ENCODE measurements around the gene CAGE1. TPM values are rescaled to one million over a fixed set of nuclear protein-coding genes. Genes with fewer than 3 reads are reported as not detected.

The CAGE1 gene
- total and polyA plus RNA-seq, 2 donors (not counting 3 experiments of a cell fraction or from before 2014, with no cell fraction given) = not detected

DNA sequence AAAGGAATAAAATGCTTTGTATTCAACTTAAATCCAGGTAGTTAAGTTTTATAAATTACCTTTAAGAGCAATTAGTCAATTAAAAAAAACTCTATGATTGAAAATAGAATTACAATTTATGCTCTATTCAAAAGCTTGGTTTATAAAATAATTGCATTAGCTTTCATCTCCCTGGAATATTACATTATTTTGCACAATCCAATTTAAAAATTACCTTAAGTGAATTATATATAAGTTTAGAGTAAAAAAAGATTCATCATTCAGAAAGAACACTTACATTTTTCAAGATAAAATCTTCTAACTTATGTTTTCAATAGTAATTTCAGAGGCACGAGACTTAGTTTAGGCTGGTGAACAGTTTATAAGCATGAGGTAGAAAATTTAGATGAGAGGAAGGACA lies 91.4 kb downstream of the CAGE1 start:
- POLR2A ChIA-PET = no interaction called here
- intact Hi-C loops (cut with micrococcal nuclease) (no loop called here), dilution Hi-C loops (cut with MboI; ENCODE audit: extremely low pct_ligation_motif_present, low sequenced_read_pairs) (no loop called here)
- Histone ChIP-seq H3K9ac (replicated peaks; ENCODE audit: extremely low read depth, insufficient read depth, low read length) (no peak overlapping the region), H3K9me3 (replicated peaks; ENCODE audit: control insufficient read depth, insufficient read depth, low read length) (no peaks in the 10 kb centered on the region), H3K4me2 (ENCODE audit: insufficient read depth, low read length) (no peak overlapping the region), H3K27me3 (ENCODE audit: control insufficient read depth in 2 of 2, insufficient read depth in 2 of 2, low read length in 2 of 2) (no peaks in the 10 kb centered on the region), H3K4me1 (ENCODE audit: control insufficient read depth, extremely low read depth, insufficient read depth, low read length) (no peaks in the 10 kb centered on the region), H3K27ac (ENCODE audit: insufficient read depth, low read depth, low read length) (no peak overlapping the region), H3K4me3 (replicated peaks in 1 of 3; ENCODE audit: insufficient read depth in 1 of 3, low read depth in 1 of 3, low read length in 3 of 3) (no peak overlapping the region), H3K79me2 (ENCODE audit: control insufficient read depth, insufficient read depth, low read length) (peaks cover 17% of the 10 kb centered on the region), H3K36me3 (ENCODE audit: control insufficient read depth in 2 of 2, extremely low read depth in 1 of 2, insufficient read depth in 2 of 2, low read length in 2 of 2) (peaks cover 10 to 30% of the 10 kb centered on the region in 2 experiments), H2AFZ (ENCODE audit: low read depth, low read length) (no peak overlapping the region), H4K20me1 (replicated peaks; ENCODE audit: control insufficient read depth, extremely low read depth, insufficient read depth, low read length) (no peaks in the 10 kb centered on the region), H3K9me1 (replicated peaks; ENCODE audit: control insufficient read depth, extremely low read depth, insufficient read depth, low read length) (no peaks in the 10 kb centered on the region)
- TF ChIP-seq GATA2 (IDR thresholded peaks at IDR 0.05; ENCODE audit: insufficient read depth, insufficient read length, low read depth, low read length) (no peak), POLR2AphosphoS5 (IDR thresholded peaks at IDR 0.05; ENCODE audit: insufficient read depth, low read depth, low read length) (no peak), MAX (IDR thresholded peaks at IDR 0.05; ENCODE audit: insufficient read depth, insufficient read length) (no peak), FOS (IDR thresholded peaks at IDR 0.05; ENCODE audit: borderline replicate concordance, insufficient read depth, low read length) (no peak), MYC (IDR thresholded peaks at IDR 0.05; ENCODE audit: low read depth, low read length) (no peak)
- no TSS peak for BruUV-seq (replicated peaks)
- FAIRE-seq (no peak), DNase-seq (ENCODE audit: low read depth, low spot score) (no peak)
- CTCF ChIA-PET = interaction anchor here (0.8 kb wide), 1 partner anchor 22 kb away, joined by 4 read pairs; no protein-coding TSS in a partner anchor

- TF ChIP-seq MAX (IDR thresholded peaks at IDR 0.05; ENCODE audit: insufficient read depth, insufficient read length) (no peak), POLR2A (IDR thresholded peaks at IDR 0.05; ENCODE audit: low read depth, low read length) (no peak), EZH2 (IDR thresholded peaks at IDR 0.05; ENCODE audit: borderline replicate concordance, low read depth, low read length, severe bottlenecking) (no peak), POLR2AphosphoS5 (IDR thresholded peaks at IDR 0.05; ENCODE audit: insufficient read depth, low read depth, low read length) (no peak), MYC (IDR thresholded peaks at IDR 0.05; ENCODE audit: low read depth, low read length) (no peak), GATA2 (IDR thresholded peaks at IDR 0.05; ENCODE audit: insufficient read depth, insufficient read length, low read depth, low read length) (no peak), JUN (IDR thresholded peaks at IDR 0.05; ENCODE audit: borderline replicate concordance, insufficient read depth, insufficient read length, low read depth) (no peak), FOS (IDR thresholded peaks at IDR 0.05; ENCODE audit: borderline replicate concordance, insufficient read depth, low read length) (no peak)
- TF ChIP-seq, protein P1, sequence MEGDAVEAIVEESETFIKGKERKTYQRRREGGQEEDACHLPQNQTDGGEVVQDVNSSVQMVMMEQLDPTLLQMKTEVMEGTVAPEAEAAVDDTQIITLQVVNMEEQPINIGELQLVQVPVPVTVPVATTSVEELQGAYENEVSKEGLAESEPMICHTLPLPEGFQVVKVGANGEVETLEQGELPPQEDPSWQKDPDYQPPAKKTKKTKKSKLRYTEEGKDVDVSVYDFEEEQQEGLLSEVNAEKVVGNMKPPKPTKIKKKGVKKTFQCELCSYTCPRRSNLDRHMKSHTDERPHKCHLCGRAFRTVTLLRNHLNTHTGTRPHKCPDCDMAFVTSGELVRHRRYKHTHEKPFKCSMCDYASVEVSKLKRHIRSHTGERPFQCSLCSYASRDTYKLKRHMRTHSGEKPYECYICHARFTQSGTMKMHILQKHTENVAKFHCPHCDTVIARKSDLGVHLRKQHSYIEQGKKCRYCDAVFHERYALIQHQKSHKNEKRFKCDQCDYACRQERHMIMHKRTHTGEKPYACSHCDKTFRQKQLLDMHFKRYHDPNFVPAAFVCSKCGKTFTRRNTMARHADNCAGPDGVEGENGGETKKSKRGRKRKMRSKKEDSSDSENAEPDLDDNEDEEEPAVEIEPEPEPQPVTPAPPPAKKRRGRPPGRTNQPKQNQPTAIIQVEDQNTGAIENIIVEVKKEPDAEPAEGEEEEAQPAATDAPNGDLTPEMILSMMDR (IDR thresholded peaks at IDR 0.05; ENCODE audit: extremely low read depth in 1 of 2, insufficient read depth in 1 of 2, low read depth in 1 of 2, low read length in 2 of 2) = no peak
- DNase-seq (ENCODE audit: low read depth, low spot score) (no peak), FAIRE-seq (no peak)
- intact Hi-C loops (cut with micrococcal nuclease) (no loop called here), dilution Hi-C loops (cut with MboI; ENCODE audit: extremely low pct_ligation_motif_present, low sequenced_read_pairs) (no loop called here)
- ChIA-PET POLR2A (no interaction called here), CTCF (no interaction called here)
- Histone ChIP-seq H4K20me1 (replicated peaks; ENCODE audit: control insufficient read depth, extremely low read depth, insufficient read depth, low read length) (no peaks in the 10 kb centered on the region), H3K36me3 (ENCODE audit: control insufficient read depth in 2 of 2, extremely low read depth in 1 of 2, insufficient read depth in 2 of 2, low read length in 2 of 2) (peaks cover 20 to 26% of the 10 kb centered on the region in 2 experiments), H3K4me2 (ENCODE audit: insufficient read depth, low read length) (no peak overlapping the region), H3K79me2 (ENCODE audit: control insufficient read depth, insufficient read depth, low read length) (peaks cover 17% of the 10 kb centered on the region), H3K9me3 (replicated peaks; ENCODE audit: control insufficient read depth, insufficient read depth, low read length) (no peaks in the 10 kb centered on the region), H3K27ac (ENCODE audit: insufficient read depth, low read depth, low read length) (no peak overlapping the region), H3K9ac (replicated peaks; ENCODE audit: extremely low read depth, insufficient read depth, low read length) (no peak overlapping the region), H3K4me3 (replicated peaks in 1 of 3; ENCODE audit: insufficient read depth in 1 of 3, low read depth in 1 of 3, low read length in 3 of 3) (no peak overlapping the region), H3K4me1 (ENCODE audit: control insufficient read depth, extremely low read depth, insufficient read depth, low read length) (no peaks in the 10 kb centered on the region), H3K27me3 (ENCODE audit: control insufficient read depth in 2 of 2, insufficient read depth in 2 of 2, low read length in 2 of 2) (no peaks in the 10 kb centered on the region), H3K9me1 (replicated peaks; ENCODE audit: control insufficient read depth, extremely low read depth, insufficient read depth, low read length) (no peaks in the 10 kb centered on the region), H2AFZ (ENCODE audit: low read depth, low read length) (no peak overlapping the region)
- BruUV-seq (replicated peaks) = no TSS peak
Measured at GRCh38 chr6:7296602-7297001, 92.9 kb downstream of the CAGE1 start.

All from endothelial cell of umbilical vein (primary cell).